Pancreas (tissue), 10 donors: Measurements from ENCODE around the gene NPHP4. TPM values are rescaled to one million over a fixed set of nuclear protein-coding genes. Genes with fewer than 3 reads are reported as not detected.

Source experiments
- ATAC-seq, 4 donors: fragments of 200-7000 bp; cut with Tn5 transposase; one replicate each; pipeline versions ENCODE4 v1.8.0 to v1.9.1; 2020; ENCODE audit warnings: mild to moderate bottlenecking in 4 of 4, moderate library complexity in 4 of 4
- DNase-seq, 6 donors: peaks; one replicate each; pipeline ENCODE4 v3.0.0-alpha.2; 2020
- FAIRE-seq: peaks from 2 replicates; lab custom pipeline; 2012; peaks lifted over from hg19 to GRCh38; lab: Jason Lieb, UNC
- H3K27ac ChIP-seq, 4 donors: fragments of 200-600 bp; sonication (generic); 1 replicate in 3 of 4; 2 replicates in 1 of 4; pipeline versions ENCODE4 v1.5.0 to v1.8.0; 2020
- H3K27me3 ChIP-seq, 4 donors: fragments of 200-600 bp; one replicate each; pipeline ENCODE4 v1.8.0; 2021
- H3K36me3 ChIP-seq, 3 donors: fragments of 200-600 bp; sonication (generic) in 1 of 3; one replicate each; pipeline versions ENCODE4 v1.5.0 to v1.8.0; 2020 to 2021
- H3K4me1 ChIP-seq, 3 donors: fragments of 200-600 bp; one replicate each; pipeline ENCODE4 v1.8.0; 2021
- H3K4me3 ChIP-seq, 4 donors: fragments of 200-600 bp; sonication (generic) in 2 of 4; one replicate each; pipeline versions ENCODE4 v1.5.0 to v1.8.0; 2020 to 2021
- H3K9me3 ChIP-seq, 4 donors: fragments of 200-600 bp; one replicate each; pipeline ENCODE4 v1.8.0; 2021
- WGBS, 2 donors: extraction: QIAGEN DNeasy Blood & Tissue Kit; methylation state at CpG; one replicate each; pipeline ENCODE4 v1.1.7; 2013; 5-methylcytosine and 5-hydroxymethylcytosine counted together
- intact Hi-C, 3 donors: fragments of 100-400 bp; cut with DNase I; formaldehyde crosslinking; loops; one replicate each; pipeline versions ENCODE4 v1.11.1 to v1.14.2; 2022
- polyA plus RNA-seq, 2 donors: library from polyadenylated mRNA; stranded (reverse); fragments of 200-250 nt; gene quantifications; one replicate each; pipeline ENCODE4 v1.2.3, GENCODE V29; 2013
- total RNA-seq, 6 donors: library from RNA; stranded (reverse); fragmentation: NEBNext Ultra II Directional in 4 of 6; extraction: Animal tissue kit (Norgen Biotek cat#: 25700) in 4 of 6; gene quantifications; one replicate each; pipeline versions ENCODE4 v1.2.1 to v1.2.4, GENCODE V29; 2021 to 2023
- TF ChIP-seq, protein P1 (sequence below), 4 donors: fragments of 200-600 bp; sonication (generic) in 3 of 4; IDR thresholded peaks; one replicate each; pipeline versions ENCODE4 v1.5.0 to v1.8.0; 2021; ENCODE audit warnings: antibody characterized with exemption in 4 of 4
- donor health status: healthy with polysubstance abuse.
- donor health status: DM: no; HTN: no; CAD: no; lungs with moderate emphysema.
- donor health status: DM: no; HTN: no; CAD: no.
- donor health status: control.
- donor health status: control.
- donor health status: Bipolar disorder and iron deficiency.
- donor health status: DM: yes; HTN: yes; CAD: no.
- donor health status: DM: no; HTN: no; CAD: no.
- donor health status: DM: no; HTN: no; CAD: no.
- donor health status: DM: yes; HTN: yes; CAD: no.

NPHP4 gene
- total and polyA plus RNA-seq, 8 donors: 4.0 to 9.7 (median 5.7) TPM

DNA sequence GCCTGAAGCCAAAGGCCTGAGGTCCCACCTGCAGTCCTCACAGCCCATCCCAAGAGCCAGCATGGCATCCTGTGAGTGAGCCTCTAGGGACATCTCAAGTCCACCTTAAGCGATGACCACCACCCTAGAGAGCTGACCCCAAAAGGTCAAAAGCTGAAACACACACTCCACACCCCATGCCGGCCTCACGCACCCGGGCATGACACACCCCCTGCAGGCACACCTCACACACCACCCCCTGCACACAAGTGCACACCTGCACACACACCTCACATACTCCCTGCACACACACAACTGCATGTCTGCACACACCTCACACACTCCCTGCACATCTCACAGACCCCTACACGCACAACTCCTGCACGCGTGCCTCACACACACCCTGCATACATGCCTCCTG, 118.7 kb downstream of the NPHP4 start:
- peak in 1 of 6 donors; percentile 15 for DNase-seq
- 90 to 94% methylated on average over 7 of the region's 7 CpGs for WGBS, 2 donors
- intact Hi-C loops: no loop called here
- no peaks in the 10 kb centered on the region for H3K9me3 ChIP-seq
- no peaks in the 10 kb centered on the region for H3K4me1 ChIP-seq
- H3K27me3 ChIP-seq: no peaks in the 10 kb centered on the region
- no peak for ATAC-seq
- peaks cover 0 to 10% (median 0%) of the 10 kb centered on the region in 3 donors for H3K36me3 ChIP-seq
- FAIRE-seq: no peak
- no peak overlapping the region for H3K4me3 ChIP-seq
- TF ChIP-seq, protein P1, sequence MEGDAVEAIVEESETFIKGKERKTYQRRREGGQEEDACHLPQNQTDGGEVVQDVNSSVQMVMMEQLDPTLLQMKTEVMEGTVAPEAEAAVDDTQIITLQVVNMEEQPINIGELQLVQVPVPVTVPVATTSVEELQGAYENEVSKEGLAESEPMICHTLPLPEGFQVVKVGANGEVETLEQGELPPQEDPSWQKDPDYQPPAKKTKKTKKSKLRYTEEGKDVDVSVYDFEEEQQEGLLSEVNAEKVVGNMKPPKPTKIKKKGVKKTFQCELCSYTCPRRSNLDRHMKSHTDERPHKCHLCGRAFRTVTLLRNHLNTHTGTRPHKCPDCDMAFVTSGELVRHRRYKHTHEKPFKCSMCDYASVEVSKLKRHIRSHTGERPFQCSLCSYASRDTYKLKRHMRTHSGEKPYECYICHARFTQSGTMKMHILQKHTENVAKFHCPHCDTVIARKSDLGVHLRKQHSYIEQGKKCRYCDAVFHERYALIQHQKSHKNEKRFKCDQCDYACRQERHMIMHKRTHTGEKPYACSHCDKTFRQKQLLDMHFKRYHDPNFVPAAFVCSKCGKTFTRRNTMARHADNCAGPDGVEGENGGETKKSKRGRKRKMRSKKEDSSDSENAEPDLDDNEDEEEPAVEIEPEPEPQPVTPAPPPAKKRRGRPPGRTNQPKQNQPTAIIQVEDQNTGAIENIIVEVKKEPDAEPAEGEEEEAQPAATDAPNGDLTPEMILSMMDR (IDR thresholded peaks at IDR 0.05): no peak
- no peak overlapping the region for H3K27ac ChIP-seq

DNA sequence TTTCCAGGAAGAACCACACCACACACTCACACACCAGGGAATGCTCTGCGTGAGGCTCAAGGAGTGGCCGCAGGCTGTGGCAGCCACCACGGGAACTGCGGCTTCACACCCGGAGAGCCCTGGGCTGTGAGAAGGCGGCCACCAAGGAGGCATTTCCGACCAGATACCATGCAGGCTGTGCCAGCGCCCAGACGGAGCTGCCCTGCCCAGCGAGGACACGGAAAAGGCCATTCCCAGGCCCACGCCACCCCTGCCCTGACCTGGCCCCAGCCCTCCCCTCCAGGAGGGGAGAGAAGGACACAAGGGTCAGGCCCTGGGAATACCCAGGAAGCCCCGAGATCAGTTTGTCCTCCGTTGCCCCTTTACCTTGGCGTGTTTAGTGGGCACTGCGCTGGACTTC, 119.3 kb downstream of the NPHP4 start:
- Histone ChIP-seq H3K36me3 (peaks cover 0 to 10% (median 0%) of the 10 kb centered on the region in 3 donors), H3K27me3 (no peaks in the 10 kb centered on the region), H3K27ac (no peak overlapping the region), H3K9me3 (no peaks in the 10 kb centered on the region), H3K4me1 (no peaks in the 10 kb centered on the region), H3K4me3 (no peak overlapping the region)
- DNase-seq: peak in 1 of 6 donors; percentile 41
- ATAC-seq: no peak
- FAIRE-seq: no peak
- intact Hi-C loops: no loop called here
- 94 to 97% methylated on average over 16 of the region's 16 CpGs for WGBS, 2 donors
- TF ChIP-seq, protein P1 (IDR thresholded peaks at IDR 0.05): no peak

DNA sequence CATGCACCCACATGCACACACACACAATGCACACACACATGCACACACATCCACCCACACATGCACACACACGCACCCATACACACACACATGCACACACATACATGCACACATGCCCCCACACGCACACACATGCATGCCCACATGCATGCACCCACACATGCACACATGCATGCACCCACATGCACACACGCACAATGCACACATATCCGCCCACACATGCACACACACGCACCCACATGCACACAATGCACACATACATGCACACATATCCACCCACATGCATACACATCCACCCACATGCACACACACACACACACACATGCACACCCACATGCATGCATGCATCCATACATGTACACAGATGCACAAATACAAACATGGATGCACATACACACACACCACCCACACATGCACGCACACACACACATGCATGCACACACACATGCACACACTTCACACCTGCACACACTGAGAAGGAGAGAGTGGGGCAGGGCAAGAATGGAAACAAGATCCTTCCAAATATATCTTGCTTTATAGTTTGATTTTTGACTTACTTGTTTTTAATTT, 123.2 kb downstream of the NPHP4 start:
- ATAC-seq (no peak), DNase-seq (peak in 1 of 6 donors; percentile 10), FAIRE-seq (no peak)
- no peak overlapping the region for H3K4me3 ChIP-seq
- no peaks in the 10 kb centered on the region for H3K9me3 ChIP-seq
- 82 to 97% methylated on average over 6 of the region's 6 CpGs for WGBS, 2 donors
- H3K4me1 ChIP-seq: no peaks in the 10 kb centered on the region
- H3K27ac ChIP-seq: no peak overlapping the region
- TF ChIP-seq, protein P1 (IDR thresholded peaks at IDR 0.05): no peak
- peaks cover 0 to 16% (median 0%) of the 10 kb centered on the region in 3 donors for H3K36me3 ChIP-seq
- H3K27me3 ChIP-seq: no peaks in the 10 kb centered on the region
- intact Hi-C loops: no loop called here

DNA sequence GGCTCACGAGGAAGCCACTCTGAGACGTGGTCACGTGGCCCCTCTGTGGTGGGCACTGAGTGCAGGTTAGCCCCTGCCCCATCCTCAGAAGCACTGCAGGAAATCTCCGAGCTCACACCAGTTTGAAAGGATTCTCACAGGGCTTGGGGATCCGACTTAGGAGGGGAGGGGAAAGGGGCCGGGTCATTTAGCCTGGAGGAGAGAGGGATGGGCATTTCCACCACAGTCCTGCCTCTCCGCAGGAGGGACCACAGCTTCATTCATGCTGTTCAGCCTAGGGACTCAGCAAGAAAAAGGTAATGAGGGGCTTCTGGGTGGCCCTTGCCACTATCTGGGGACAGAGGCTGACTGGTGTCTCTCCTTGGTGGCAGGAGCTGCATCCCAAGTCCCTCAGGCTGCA, 126.5 kb downstream of the NPHP4 start:
- Histone ChIP-seq H3K27me3 (no peaks in the 10 kb centered on the region), H3K9me3 (no peaks in the 10 kb centered on the region), H3K27ac (no peak overlapping the region), H3K36me3 (peaks cover 0 to 6% (median 0%) of the 10 kb centered on the region in 3 donors), H3K4me3 (no peak overlapping the region), H3K4me1 (no peaks in the 10 kb centered on the region)
- DNase-seq: no peak
- TF ChIP-seq, protein P1 (IDR thresholded peaks at IDR 0.05): no peak
- no peak for ATAC-seq
- intact Hi-C loops: no loop called here
- WGBS, 2 donors: 88 to 91% methylated on average over 7 of the region's 7 CpGs
- FAIRE-seq: no peak

DNA sequence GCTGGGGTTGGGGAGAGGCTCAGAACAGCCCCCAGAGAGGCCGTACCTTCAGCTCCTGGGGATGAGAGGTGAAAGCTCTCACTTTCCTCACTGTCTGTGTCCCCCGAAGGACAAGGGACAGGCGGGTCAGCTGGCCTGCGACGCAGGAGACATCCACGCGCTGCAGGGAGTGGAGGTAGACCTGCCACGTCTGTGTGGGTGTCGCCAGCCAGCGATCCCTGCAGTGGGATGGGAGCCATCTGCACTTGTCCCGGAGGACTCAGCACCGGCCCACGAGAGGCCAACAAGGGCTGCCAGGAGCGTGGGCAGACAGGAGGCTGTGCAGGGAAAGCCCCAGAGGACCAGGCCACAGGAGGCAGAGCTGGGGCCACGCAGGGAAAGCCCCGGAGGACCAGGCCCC, 127.2 kb downstream of the NPHP4 start:
- FAIRE-seq (no peak), DNase-seq (peak in 1 of 6 donors; percentile 49), ATAC-seq (no peak)
- no peaks in the 10 kb centered on the region for H3K9me3 ChIP-seq
- H3K4me3 ChIP-seq: no peak overlapping the region
- H3K4me1 ChIP-seq: no peaks in the 10 kb centered on the region
- H3K36me3 ChIP-seq: peaks cover 0 to 6% (median 0%) of the 10 kb centered on the region in 3 donors
- TF ChIP-seq, protein P1 (IDR thresholded peaks at IDR 0.05): no peak
- WGBS, 2 donors: 95 to 97% methylated on average over 16 of the region's 16 CpGs
- H3K27ac ChIP-seq: no peak overlapping the region
- no peaks in the 10 kb centered on the region for H3K27me3 ChIP-seq
- intact Hi-C loops: no loop called here
